NCI-H1048 (cell line): ENCODE measurements around the gene MFGE8.

Source experiments
- DNase-seq: peaks from one replicate; lab custom pipeline; 2025; lab: John Stamatoyannopoulos, UW

The MFGE8 gene

GRCh38 chr15:88920186-88920891 is 7.2 kb upstream of the MFGE8 start:
- no peak for DNase-seq

- no peak for DNase-seq
Observed at GRCh38 chr15:88918738-88919137, 5.6 kb upstream of the MFGE8 start.

- no peak for DNase-seq
Observed at GRCh38 chr15:88917760-88918159, 4.6 kb upstream of the MFGE8 start.

GRCh38 chr15:88915354-88915753 is 2.2 kb upstream of the MFGE8 start:
- no peak for DNase-seq

GRCh38 chr15:88913850-88914169 is 631 bp upstream of the MFGE8 start:
- DNase-seq, result no peak

GRCh38 chr15:88912500-88912921 is 668 bp downstream of the MFGE8 start:
- no peak for DNase-seq

DNA sequence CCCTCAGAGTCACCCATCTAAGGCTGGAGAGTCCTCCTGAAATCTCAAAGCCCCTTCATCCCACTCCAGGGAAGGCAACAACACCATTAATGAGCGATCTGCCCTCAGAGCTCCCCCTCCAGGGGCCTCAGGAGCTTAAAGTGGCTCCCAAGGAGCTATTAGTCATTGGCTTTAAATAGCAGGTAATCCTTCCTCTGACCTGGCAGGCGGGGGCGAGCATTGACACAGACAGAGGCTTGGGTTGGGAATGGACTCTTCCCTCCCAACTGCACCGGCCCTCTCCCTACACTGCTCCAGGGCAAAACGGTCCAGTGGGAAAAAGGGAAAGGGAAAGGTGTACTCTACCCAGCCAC is 1.4 kb downstream of the MFGE8 start:
- DNase-seq, result no peak

DNA sequence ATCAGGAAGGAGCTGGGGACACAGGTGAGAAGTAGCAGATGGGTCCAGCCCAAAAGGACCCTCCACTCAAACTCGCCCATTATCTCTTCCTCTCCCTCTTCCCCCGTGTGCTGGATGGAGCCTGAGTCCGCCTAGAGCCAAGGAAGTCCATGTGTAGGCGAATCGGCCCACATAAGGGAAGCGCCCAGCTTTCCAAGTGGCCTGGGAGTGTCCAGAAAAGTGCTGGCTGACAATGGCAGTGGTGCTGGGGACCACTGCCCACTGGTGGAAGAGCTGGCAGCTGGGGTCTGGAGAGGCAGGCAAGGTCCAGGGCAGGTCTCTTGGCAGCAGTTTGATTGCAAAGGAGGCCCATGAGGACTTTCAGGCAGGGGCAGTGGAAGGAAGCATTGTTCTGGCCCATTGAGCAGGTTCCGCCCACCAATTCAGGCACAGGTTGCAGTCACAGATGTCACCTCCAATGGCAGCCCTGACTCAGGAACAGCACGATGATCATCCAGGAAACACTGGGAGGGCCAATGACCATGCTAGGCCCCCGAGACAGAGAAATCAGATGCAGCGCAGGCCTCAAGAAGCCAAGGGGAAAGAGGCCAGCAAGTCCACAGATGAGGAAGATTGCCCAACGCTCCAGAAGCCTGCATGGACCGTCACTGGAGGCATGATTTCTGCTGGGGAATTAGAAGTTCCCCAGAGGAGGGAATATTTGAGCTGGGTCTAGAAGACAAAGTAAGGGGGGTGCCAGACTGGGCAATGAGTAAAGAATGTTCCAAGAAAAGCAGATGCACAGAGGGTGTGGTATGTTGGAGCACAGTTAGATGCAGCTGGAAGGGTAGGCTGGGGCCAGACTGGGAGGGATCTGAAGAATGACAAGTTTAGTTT is 3.0 kb downstream of the MFGE8 start:
- no peak for DNase-seq

GRCh38 chr15:88908697-88909621 is 4.2 kb downstream of the MFGE8 start:
- DNase-seq, result no peak

DNA sequence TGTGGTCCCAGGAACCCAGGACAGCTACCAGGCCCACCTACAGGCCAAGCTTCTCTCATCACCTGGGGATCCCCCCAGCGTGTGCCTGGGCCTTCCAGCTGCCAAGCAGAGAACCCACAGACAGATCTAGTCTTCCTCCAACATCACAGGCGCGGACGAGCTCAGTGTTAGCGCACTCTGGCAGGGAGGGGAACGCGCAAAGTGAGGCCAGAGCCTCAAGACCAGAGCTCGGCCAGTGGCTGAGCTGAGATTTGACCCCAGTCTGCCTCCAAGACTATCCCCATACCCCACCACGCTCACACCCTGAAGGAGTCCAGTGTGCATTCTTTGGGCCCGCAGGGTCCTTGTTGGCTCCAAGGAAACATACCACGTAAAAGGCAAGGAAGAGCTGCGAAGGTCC is 5.1 kb downstream of the MFGE8 start:
- no peak for DNase-seq

- no peak for DNase-seq
Observed at GRCh38 chr15:88907111-88907510, 6.1 kb downstream of the MFGE8 start.

DNA sequence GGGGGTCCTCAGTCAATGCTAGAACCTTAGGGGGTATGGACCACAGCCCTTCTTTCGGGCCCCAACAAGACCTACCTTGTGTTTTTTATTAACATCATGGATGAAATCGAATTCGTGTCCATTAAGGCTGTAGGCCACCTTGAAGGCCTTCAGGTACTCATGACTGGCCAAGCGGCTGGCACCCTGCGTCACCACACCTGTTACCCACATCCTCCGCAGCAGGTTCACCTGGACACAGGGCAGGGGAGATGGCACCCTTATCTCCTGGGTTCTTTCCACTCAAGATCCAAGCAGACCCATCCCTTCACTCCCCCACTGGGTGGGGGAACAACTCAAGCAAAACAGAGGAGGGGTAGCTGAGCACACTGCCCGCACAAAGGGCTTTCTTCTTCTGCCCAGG is 6.6 kb downstream of the MFGE8 start:
- DNase-seq, result no peak

- no peak for DNase-seq
Observed at GRCh38 chr15:88906130-88906529, 7.0 kb downstream of the MFGE8 start.

GRCh38 chr15:88905576-88905975 is 7.6 kb downstream of the MFGE8 start:
- DNase-seq, result no peak

GRCh38 chr15:88904624-88905327 is 8.4 kb downstream of the MFGE8 start:
- DNase-seq, result peak; percentile 46

- DNase-seq, result no peak
Observed at GRCh38 chr15:88904257-88904623, 8.9 kb downstream of the MFGE8 start.

GRCh38 chr15:88902846-88903245 is 10.3 kb downstream of the MFGE8 start:
- no peak for DNase-seq

- no peak for DNase-seq
Observed at GRCh38 chr15:88902221-88902835, 10.9 kb downstream of the MFGE8 start.

GRCh38 chr15:88901508-88902220 is 11.5 kb downstream of the MFGE8 start:
- DNase-seq, result no peak

GRCh38 chr15:88900982-88901418 is 12.2 kb downstream of the MFGE8 start:
- DNase-seq, result no peak
